A204.1 (cell line): ENCODE data around the gene OR5K3.
"Not testable (repeated sequence)": the region's sequence is repeated elsewhere in the genome, so short reads cannot be mapped to it uniquely, and the experiment has no call there.

ENCODE experiments used
- FAIRE-seq: peaks from 2 replicates; lab custom pipeline; 2012; peaks lifted over from hg19 to GRCh38; lab: Jason Lieb, UNC

Gene OR5K3, protein sequence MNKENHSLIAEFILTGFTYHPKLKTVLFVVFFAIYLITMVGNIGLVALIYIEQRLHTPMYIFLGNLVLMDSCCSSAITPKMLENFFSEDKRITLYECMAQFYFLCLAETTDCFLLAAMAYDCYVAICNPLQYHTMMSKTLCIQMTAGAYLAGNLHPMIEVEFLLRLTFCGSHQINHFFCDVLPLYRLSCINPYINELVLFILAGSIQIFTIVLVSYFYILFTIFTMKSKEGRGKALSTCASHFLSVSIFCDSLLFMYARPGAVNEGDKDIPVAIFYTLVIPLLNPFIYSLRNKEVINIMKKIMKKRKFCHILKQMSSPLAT

DNA sequence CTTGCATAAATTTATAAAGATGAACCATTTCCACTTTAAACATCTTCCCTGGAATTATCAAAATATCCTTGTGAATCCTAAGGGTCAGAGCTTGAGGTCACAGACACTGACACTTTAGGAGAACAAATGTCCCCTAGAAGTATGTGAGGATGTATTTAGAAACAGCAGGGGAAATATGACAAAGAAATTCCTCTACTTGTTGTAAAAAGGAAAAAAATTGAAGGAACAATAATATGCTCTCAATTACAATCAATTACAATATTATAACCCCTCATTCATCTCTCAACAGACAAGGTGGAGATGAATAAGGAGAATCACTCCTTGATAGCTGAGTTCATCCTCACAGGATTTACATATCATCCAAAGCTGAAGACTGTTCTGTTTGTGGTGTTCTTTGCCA, at the start of gene OR5K3:
OR5K3 (plus strand) TSS at position 301 of the 400 bp plus-strand sequence; CDS start at position 301, 0 bp downstream.
- no peak for FAIRE-seq

DNA sequence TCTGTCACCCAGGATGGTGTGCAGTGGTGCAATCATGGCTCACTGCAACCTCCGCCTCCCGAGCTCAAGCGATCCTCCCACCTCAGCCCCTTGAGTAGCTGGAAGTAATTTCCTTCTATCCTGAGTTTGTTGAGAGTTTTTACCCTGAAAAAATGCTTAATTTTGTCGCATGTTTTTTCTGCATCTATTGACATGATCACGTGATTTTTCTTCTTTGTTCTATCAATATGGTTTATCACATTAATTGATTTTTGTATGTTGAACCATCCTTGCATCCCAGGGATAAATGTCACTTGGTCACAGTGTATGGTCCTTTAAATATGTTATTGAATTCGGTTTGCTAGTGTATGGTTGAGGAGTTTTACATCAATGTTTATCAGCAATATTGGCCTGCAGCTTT, 48.7 kb upstream of the OR5K3 start:
- FAIRE-seq = no peak

DNA sequence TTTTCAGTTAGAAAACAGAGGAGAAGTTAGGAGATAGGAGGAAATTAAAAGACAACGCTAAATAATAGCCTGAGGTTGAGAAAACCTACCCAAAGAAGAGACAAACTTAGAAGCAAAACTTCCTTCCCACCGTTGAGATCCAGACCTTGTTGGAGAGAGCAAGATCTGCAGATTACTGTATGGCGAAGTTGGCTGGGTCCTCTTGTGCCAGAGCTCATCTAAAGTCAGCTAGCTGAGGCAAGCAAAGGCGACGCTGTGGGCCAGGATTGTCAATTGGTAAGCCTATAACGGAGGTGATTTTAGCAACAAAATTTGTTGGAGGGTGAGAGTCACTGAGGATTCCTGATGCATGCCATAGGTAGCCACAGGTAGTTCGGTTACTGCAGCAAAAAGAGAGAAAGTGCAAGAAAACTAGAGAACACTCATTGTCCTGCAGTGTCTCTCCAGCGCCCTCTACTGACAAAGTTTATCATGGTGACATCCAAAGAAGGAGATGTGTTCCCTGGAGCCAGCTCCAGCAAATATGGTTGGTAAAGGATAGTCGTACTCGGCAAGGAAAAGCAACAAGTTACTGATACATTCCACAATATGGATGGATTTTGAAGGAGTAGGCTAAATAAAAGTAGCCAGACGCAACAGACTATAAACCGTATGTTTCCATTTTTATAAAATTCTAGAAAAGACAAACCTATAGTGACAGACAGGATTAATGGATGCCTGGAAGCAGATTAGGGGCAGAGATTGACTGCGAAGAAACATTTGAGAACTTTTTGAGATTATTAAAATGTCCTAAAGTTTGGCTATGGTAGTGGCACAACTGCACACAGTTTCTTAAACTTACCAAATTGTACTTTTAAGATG, 46.6 kb upstream of the OR5K3 start:
- FAIRE-seq = no peak

DNA sequence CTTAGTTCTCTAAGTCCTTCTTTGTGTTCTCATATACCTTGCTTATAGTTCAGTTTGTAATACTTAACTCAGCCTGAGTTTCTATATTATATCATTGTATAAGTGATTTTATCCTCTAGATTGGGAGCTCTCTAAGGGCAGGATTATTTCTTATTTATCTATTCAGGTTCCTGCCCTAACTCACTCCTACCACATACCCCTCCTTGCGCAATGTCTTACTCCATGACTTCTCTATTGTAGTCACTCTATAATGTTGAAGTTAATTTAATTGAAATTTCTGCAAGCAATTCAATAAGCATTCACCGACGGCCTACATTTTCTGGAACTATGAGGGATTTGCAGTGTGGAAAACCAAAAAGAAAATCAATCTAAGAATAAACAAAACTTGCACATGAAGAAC, 40.4 kb upstream of the OR5K3 start:
- FAIRE-seq = no peak

DNA sequence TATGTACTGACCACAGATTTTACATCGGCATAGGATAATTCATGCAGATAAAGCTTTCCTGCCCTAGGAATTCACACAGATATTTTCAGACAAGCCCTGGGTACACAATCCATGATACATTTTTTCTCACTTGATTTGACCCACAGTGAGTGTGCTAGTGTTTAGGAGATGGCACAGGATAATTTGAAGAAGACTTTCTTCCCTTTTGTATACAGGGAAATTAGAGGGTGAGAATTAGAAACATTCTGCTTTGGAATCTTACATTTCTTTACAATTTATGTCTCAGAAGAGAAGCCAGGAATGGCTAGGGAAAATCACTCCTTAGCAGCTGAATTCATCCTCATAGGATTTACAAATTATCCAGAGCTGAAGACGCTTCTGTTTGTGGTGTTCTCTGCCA, 36.9 kb upstream of the OR5K3 start, which contains the start of gene OR5K4:
OR5K4 (plus strand) TSS at position 301 of the 400 bp plus-strand sequence; CDS start at position 301, 0 bp downstream.
- FAIRE-seq = no peak

DNA sequence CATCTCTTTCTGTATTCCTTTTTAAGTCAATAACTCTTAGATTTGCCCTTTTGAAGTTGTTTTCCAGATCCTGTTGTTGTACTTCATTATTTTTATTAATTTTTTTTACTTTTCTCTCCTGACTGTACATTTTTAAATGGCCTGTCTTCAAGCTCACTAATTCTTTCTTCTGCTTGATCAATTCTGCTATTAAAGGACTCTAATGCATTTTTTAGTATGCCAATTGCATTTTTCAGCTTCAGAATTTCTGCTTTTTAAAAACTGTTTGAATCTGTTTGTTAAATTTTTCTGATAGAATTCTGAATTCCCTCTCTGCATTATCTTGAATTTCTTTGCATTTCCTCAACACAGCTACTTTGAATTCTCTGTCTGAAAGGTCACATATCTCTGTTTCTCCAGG, 31.2 kb upstream of the OR5K3 start:
- FAIRE-seq = no peak

DNA sequence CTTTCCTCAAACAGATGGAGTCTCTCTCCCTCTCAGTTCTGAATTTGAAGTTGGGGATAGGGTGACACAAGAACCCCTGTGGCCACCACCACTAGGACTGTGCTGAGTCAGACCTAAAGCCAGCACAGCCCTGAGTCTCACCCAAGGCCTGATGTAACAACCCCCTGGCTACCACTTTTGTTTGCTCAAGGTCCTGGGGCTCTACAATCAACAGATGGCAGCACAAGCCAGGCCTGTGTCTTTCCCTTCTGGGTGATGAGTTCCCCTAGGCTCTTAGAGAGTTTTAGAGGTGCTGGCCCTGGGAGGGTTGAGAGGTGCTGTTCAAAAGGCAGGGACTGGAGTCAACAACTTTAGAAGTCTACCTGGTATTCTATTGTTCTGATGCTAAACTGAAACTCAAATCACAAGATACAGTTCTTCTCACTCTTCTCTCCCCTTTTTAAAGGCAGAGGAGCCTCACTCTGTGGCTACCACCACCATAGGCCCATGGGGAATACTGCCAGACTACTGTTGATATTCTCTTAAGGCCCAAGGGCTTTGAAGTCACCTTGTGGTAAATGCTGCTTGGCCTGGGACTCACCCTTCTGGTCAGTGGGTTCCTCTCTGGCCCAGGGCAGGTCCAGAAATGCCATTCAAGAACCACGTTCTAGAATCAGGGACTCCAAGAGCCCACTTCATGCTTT, 30.3 kb upstream of the OR5K3 start:
- no peak for FAIRE-seq

DNA sequence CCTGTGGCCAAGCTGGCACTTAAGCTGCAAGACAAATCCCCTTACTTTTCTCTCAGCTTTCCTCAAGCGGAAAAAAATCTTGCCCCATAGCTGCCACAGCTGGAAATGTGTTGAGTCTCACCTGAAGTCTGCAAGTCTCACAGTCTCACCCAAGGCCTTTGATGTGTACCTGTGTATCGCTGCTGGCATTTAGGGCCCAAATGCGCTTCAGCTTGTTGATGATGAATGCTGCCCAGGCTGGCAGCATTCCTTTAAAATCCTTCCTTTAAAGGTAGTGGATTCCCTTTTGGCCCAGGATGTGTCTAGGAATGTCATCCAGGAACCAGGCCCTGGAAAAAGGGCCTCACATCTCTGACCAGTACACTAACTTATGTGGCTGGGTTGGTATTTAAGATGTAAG, 29.8 kb upstream of the OR5K3 start:
- no peak for FAIRE-seq

DNA sequence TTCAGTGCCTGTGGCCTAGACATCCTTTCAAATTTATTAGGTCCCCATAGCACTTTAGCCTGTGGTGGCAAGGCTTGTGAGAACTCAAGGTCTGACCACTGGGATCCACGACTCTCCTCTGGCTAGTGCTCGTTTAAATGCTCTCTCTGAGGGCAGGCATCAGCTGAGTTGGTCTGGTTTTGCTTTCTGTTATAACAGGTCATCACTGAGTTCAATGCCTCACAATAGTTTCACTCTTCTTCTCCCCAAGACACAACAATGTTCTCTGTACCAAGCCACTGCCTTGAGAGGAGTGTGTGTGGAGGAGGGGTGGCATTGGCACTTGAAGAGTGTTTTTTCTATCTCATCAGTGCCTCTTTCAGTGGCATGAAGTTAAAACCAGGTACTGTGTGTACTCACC, 29.2 kb upstream of the OR5K3 start:
- FAIRE-seq = no peak

DNA sequence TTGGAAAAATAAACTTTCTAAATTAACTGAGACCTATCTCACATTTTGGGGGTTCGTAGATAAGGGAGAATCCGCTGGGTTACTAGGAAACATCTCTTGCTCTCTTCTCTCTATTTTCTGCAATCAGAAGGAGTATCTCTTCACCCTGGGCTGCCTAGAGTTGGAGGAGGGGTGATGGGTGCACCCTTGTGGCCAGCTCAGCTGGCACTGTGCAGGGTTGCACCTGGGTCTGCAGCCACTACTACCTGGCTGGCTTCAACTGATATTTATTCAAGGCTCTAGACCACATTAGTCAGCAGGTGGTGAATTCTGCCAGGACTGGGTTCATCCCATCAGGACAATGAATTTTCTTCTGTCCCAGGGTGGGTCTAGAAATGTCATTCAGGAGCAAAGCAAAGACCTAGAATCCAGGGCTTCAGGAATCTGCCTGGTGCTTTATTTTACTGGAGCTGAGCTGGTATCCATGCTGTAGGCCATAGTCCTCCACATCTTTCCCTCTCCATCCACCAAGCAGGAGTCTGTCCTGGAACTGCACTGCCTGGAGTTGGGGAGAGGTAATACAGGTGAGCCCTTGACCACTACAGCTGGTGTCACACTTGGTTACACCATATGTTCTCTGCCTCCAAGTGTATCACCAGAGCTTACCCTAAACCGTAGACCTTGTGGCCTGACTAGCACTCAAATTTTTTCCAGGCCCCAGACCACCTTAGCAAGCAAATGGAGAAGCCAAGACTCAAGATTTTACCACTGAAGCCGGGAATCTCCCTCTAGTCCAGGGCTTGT, 22.8 kb upstream of the OR5K3 start:
- FAIRE-seq = no peak

DNA sequence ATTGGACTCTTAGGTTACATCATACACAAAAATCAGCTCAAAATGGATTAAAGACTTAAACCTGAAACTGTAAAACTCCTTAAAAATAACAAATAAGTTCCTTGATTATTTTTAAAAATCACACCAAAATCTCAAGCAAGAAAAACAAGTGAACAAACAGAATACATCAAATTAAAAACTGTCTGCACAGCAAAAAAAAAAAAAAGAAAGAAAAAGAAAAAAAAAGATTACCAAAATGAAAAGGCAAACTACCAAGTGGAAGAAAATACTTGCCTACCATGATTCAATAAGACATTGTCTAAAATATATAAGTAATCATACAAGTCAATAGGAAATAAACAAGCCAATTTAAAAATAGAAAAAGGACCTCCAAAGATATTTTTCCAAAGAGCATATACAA, 19.3 kb upstream of the OR5K3 start:
- FAIRE-seq = no peak

DNA sequence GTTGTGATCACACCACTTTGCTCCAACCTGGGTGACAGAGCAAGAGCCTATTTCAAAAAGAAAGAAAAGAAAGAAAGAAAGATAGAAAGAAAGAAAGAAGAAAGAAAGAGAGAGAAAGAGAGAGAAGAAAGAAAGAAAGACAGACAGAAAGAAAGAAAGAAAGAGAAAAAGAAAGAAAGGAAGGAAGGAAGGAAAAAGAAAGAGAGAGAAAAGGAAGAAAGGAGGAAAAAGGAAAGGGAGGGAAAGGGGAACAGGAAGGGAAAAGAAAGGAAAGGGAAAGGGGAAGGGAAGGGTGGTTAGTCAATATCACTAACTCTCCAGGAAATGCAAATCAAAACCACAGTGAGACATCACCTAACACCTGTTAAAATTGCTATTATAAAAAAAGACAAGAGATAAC, 18.6 kb upstream of the OR5K3 start:
- no peak for FAIRE-seq

DNA sequence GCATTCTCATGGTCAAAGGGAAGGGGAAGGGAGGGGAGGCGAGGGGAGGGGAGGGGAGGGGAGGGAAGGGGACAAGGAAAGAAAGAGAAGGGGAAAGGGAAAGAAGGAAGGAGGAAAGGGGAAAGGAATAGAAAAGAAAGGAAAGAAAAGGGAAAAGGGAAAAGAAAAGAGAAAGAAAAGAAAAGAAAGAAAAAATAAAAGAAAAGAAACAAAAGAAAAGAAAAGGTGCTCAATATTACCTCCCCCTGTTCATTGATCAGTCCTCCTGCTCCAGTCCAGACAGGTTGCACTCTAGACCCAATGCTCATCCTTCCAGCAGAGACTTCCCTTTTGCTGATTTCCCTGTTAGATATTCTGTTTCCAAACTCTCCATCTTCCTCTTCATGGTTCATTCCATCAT, 18.0 kb upstream of the OR5K3 start:
- FAIRE-seq = no peak

DNA sequence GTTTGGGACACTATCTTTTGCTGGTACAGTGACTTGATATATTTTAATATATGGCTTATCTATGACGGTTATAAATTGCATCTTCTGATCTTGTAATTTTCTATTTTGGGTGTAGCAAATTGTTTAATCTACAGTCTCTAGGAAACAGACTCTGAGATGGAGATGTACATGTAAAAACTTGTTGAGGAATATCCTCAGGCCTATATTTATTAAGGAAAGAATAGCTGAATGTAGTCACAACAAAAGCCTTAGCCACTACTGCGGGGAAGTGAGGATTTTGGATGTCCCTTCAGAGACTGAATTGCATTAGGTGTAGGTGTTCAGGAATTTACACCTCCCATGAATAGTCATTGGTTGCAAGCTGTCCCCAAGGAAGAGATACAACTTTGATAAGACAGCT, 13.8 kb upstream of the OR5K3 start:
- no peak for FAIRE-seq

DNA sequence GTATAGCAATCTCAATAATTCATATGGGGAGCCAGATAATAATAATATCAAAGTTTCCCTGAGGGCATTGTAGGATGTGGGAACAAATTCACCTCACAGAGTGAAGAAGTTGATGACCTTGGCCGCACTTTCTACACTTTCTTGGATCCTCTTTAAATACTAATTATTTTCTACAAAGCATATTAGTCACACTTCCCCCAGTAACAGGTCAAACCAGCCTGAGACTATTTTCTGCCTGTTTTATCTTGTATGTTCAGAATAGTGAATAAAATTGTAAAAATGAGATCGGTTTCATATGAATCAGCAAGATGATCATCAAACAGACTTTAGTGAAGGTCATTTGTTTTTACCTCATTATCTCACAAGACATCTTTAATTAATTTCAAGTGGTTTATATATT, 2.3 kb upstream of the OR5K3 start:
- no peak for FAIRE-seq

DNA sequence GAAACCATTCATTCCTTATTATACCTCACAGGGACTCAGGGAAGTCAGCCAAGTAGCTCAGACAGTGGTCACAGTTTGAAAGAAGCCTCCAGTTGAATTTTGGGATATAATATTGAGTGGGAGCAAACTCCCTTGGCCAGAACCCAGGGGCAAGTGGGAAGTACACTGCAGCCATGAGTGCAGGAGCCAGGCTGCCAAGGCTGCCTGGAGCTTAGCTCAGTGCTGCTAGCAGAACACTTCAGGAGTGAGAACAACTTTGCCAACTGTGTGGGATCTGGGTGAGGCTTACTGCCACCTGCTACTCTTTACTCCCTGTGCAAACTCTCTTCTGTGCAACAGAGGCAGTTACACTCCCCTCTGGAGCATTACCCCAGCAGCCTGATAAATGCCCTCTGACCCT, 4.6 kb downstream of the OR5K3 start:
- no peak for FAIRE-seq

DNA sequence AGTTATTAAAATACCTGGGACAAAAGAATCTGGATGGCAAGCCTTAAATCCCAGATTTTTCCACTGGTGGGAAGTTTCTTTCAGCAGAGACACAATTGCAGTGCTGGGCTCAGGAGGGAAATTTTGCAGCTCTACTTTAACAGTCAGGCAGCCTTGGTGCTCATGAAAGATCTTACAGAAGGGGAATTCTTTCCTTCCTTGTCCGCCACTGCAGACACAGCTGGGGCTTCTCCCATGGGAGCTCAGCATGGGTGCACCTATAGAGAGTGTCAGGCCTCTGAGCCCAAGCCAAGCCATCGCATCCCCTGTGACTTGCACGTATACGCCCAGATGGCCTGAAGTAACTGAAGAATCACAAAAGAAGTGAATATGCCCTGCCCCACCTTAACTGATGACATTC, 6.0 kb downstream of the OR5K3 start:
- FAIRE-seq = not testable (repeated sequence)

DNA sequence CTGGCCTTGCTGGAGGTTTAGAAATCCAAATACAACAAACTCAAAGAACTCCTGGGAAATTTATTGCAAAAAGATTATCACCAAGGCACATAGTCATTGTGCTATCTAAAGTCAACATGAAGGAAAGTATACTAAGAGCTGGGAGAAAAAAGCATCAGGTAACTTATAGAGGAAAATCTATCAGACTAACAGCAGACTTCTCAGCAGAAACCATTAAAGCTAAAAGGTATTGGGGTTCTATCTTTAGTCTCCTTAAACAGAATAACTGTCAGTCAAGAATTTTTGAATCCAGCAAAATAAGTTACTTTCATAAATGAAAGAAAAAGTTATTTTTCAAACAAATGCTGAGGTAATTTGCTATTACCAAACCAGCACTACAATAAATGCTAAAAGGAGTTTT, 8.0 kb downstream of the OR5K3 start:
- FAIRE-seq = no peak

DNA sequence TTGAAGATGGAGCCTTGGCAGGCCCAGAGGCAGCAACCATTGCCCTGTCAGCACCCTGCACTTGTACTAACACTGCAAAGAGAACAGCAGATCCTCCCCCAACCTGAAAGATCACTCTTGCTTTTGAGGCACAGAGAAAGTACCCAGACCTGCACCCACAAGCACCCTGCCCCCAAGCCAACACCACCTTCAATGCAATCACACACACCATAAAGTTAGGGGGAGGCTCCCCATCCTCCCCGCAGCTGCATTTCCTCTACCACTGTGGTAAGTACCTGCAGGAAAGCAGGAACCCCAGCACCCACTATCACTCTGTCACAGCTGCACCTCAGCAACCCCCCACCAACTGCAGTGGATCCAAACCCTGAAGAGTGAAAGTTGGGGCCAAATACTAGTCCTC, 12.0 kb downstream of the OR5K3 start:
- no peak for FAIRE-seq

DNA sequence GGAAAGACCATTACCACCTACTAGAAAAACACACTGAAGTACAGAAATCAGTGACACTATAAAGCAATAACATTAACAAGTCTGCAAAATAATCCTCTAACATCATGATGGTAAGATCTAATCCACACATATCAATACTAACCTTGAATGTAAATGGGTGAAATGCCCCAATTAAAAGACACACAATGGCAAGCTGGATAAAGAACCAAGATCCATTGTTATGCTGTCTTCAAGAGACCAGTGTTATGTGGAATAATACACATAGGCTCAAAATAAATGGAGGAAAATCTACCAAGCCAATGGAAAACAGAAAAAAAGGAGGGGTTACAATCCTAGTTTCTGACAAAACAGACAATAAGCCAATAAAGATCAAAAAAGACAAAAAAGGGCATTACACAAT, 13.5 kb downstream of the OR5K3 start:
- no peak for FAIRE-seq

DNA sequence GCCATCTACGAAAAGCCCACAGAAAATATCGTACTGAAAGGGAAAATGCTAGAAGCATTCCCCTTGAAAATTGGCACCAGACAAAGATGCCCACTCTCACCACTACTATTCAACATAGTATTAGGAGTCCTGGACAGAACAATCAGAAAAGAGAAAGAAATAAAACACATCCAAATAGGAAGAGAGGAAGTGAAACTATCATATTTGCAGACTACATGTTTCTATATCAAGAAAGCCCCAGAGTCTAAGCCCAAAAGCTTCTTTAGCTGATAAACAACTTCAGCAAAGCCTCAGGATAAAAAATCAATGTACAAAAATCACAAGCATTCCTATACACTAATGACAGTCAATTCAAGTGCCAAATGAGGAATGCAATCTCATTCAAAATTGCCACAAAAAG, 15.6 kb downstream of the OR5K3 start:
- no peak for FAIRE-seq

DNA sequence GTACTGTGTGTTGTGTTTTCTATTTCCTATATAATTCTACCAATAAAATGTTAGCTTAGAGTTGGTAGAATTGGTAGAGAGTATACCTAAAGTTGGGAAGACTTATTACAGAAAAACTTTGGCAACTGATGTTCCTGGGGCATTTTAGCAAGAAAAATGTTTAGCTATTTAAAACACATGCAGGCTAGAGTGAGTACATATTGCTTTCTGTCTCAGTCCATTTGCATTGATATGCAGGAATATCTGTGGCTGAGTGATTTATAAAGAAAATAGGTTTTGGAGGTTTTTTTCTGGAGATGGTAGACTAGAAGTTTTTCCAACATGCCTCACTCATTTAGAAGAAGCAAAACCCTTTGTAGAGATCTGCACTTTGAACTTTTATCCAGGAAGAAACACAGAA, 42.1 kb downstream of the OR5K3 start:
- FAIRE-seq = no peak
